ENCODE results near the gene EPB41L4B.

Gene EPB41L4B

DNA sequence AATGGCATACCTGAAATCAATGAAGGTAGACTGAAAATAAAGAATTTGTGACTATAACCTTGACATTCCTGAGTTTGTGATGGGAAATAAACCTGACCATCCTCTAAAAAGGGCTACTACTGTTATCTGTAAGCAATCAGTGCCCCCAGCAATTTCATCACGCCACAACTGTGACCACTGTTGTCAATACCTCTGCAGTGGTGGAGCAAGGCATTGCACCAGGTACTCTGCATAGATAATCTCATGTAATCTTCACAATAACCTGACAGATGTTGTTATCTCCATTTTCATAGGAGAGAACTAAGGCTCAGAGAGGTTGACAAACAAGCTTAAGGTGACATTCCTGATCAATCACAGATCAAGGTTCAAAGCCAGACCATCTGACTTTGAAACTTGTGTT lies 115.3 kb downstream of the EPB41L4B start:
- Histone ChIP-seq H4K91ac (ENCODE audit: low read length) (no peak overlapping the region), H2BK15ac (ENCODE audit: low read depth, poor library complexity, severe bottlenecking) (no peak overlapping the region), H3K36me3 (ENCODE audit: control insufficient read depth in 1 of 2, insufficient read depth in 2 of 2, low read depth in 1 of 2, low read length in 2 of 2) (no peaks in the 10 kb centered on the region), H3K4me2 (ENCODE audit: low read length, poor library complexity, severe bottlenecking) (no peak overlapping the region), H3K4me3 (ENCODE audit: insufficient read depth in 1 of 2, low read depth in 1 of 2, low read length in 2 of 2) (no peak overlapping the region), H2BK120ac (ENCODE audit: low read depth, low read length) (no peak overlapping the region), H3K14ac (ENCODE audit: low read length in 2 of 2) (no peak overlapping the region), H2BK5ac (ENCODE audit: low read depth, low read length, poor library complexity, severe bottlenecking) (no peak overlapping the region), H3K27me3 (ENCODE audit: control insufficient read depth in 1 of 2, insufficient read depth in 1 of 2, low read length in 2 of 2) (peaks cover 18 to 36% of the 10 kb centered on the region in 2 experiments), H3K79me1 (replicated peaks; ENCODE audit: low read length, poor library complexity, severe bottlenecking) (no peaks in the 10 kb centered on the region), H3K27ac (ENCODE audit: low read length, poor library complexity, severe bottlenecking) (no peak overlapping the region), H3K4me1 (ENCODE audit: control insufficient read depth, insufficient read depth, low read depth, low read length) (no peaks in the 10 kb centered on the region), H4K8ac (ENCODE audit: low read length) (no peak overlapping the region), H2AFZ (ENCODE audit: low read depth, low read length) (no peak overlapping the region), H2BK12ac (ENCODE audit: low read length in 2 of 2) (no peak overlapping the region), H2AK5ac (ENCODE audit: low read length, severe bottlenecking) (no peak overlapping the region), H3K23ac (ENCODE audit: low read length in 2 of 2) (no peak overlapping the region), H3K18ac (ENCODE audit: low read depth in 1 of 2, low read length in 2 of 2) (no peak overlapping the region), H3K4ac (ENCODE audit: low read depth in 1 of 2, low read length in 2 of 2) (no peak overlapping the region), H3K9ac (ENCODE audit: low read length) (no peak overlapping the region), H3K9me3 (ENCODE audit: control insufficient read depth, low read length) (no peaks in the 10 kb centered on the region)
- DNase-seq, result no peak
- 100% methylated on average over 1 of the region's 1 CpG for WGBS

DNA sequence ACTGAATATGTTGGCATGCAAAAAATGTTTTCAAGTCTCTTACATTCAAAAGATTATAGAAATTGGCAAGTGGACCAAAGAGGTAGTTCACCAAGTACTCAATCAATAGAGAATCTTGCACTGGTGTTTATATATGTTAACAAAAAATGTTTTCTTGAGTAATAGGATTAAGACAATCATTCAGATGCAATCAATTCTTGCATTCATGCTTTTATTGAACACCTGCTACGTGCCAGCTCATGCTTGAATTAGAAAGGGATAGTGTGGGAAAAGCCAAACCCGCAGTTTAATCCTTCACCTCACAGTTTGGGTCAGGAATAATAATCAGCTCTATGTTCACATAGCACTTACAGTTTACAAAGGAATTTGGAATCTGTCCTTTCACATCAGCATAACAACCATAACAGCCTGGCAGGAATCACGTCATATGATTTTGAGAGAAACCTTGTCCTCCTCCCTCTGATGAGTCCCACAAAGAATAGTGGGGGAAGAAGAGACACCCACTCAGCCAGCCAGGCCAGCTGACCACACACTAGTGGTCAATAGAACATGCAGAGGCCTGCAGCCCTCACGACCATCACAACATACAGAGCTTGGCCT lies 117.0 kb downstream of the EPB41L4B start:
- Histone ChIP-seq H3K4ac (ENCODE audit: low read depth in 1 of 2, low read length in 2 of 2) (no peak overlapping the region), H3K18ac (ENCODE audit: low read depth in 1 of 2, low read length in 2 of 2) (no peak overlapping the region), H3K36me3 (ENCODE audit: control insufficient read depth in 1 of 2, insufficient read depth in 2 of 2, low read depth in 1 of 2, low read length in 2 of 2) (no peaks in the 10 kb centered on the region), H3K4me1 (ENCODE audit: control insufficient read depth, insufficient read depth, low read depth, low read length) (no peaks in the 10 kb centered on the region), H3K14ac (ENCODE audit: low read length in 2 of 2) (no peak overlapping the region), H3K4me3 (ENCODE audit: insufficient read depth in 1 of 2, low read depth in 1 of 2, low read length in 2 of 2) (no peak overlapping the region), H2BK12ac (ENCODE audit: low read length in 2 of 2) (no peak overlapping the region), H3K27ac (ENCODE audit: low read length, poor library complexity, severe bottlenecking) (no peak overlapping the region), H3K9me3 (ENCODE audit: control insufficient read depth, low read length) (no peaks in the 10 kb centered on the region), H2BK15ac (ENCODE audit: low read depth, poor library complexity, severe bottlenecking) (no peak overlapping the region), H3K4me2 (ENCODE audit: low read length, poor library complexity, severe bottlenecking) (no peak overlapping the region), H3K23ac (ENCODE audit: low read length in 2 of 2) (no peak overlapping the region), H2BK5ac (ENCODE audit: low read depth, low read length, poor library complexity, severe bottlenecking) (no peak overlapping the region), H4K8ac (ENCODE audit: low read length) (no peak overlapping the region), H3K79me1 (replicated peaks; ENCODE audit: low read length, poor library complexity, severe bottlenecking) (no peaks in the 10 kb centered on the region), H3K9ac (ENCODE audit: low read length) (no peak overlapping the region), H2BK120ac (ENCODE audit: low read depth, low read length) (no peak overlapping the region), H3K27me3 (ENCODE audit: control insufficient read depth in 1 of 2, insufficient read depth in 1 of 2, low read length in 2 of 2) (peaks cover 23 to 49% of the 10 kb centered on the region in 2 experiments), H4K91ac (ENCODE audit: low read length) (no peak overlapping the region), H2AFZ (ENCODE audit: low read depth, low read length) (no peak overlapping the region), H2AK5ac (ENCODE audit: low read length, severe bottlenecking) (no peak overlapping the region)
- no peak for DNase-seq
- WGBS, result 79% methylated on average over 4 of the region's 4 CpGs

DNA sequence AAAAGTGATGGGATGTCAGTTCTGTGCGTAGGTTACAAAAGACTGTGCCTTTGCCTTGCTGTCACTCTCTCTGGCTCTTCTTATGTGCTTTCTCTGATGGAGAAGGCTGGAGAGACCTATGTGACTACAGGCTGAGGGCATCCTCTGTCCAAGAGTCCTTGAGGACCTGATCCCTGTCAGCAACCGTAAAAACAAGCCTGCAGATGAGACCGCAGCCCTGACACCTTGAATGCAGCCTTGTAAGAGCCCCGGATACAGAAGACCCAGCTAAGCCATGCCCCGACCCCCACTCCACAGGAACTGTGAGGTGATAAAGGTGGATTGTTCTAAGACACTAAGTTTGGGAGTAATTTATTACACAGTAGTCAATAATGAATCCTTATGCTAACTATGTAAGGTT lies 121.2 kb downstream of the EPB41L4B start:
- Histone ChIP-seq H2BK120ac (ENCODE audit: low read depth, low read length) (no peak overlapping the region), H3K27me3 (ENCODE audit: control insufficient read depth in 1 of 2, insufficient read depth in 1 of 2, low read length in 2 of 2) (peaks cover 11 to 35% of the 10 kb centered on the region in 2 experiments), H3K27ac (ENCODE audit: low read length, poor library complexity, severe bottlenecking) (no peak overlapping the region), H3K23ac (ENCODE audit: low read length in 2 of 2) (no peak overlapping the region), H3K9ac (ENCODE audit: low read length) (no peak overlapping the region), H3K79me1 (replicated peaks; ENCODE audit: low read length, poor library complexity, severe bottlenecking) (no peaks in the 10 kb centered on the region), H3K14ac (ENCODE audit: low read length in 2 of 2) (no peak overlapping the region), H3K4me3 (ENCODE audit: insufficient read depth in 1 of 2, low read depth in 1 of 2, low read length in 2 of 2) (no peak overlapping the region), H2AFZ (ENCODE audit: low read depth, low read length) (no peak overlapping the region), H3K4me2 (ENCODE audit: low read length, poor library complexity, severe bottlenecking) (no peak overlapping the region), H2BK15ac (ENCODE audit: low read depth, poor library complexity, severe bottlenecking) (no peak overlapping the region), H2AK5ac (ENCODE audit: low read length, severe bottlenecking) (no peak overlapping the region), H3K36me3 (ENCODE audit: control insufficient read depth in 1 of 2, insufficient read depth in 2 of 2, low read depth in 1 of 2, low read length in 2 of 2) (no peaks in the 10 kb centered on the region), H4K91ac (ENCODE audit: low read length) (no peak overlapping the region), H2BK5ac (ENCODE audit: low read depth, low read length, poor library complexity, severe bottlenecking) (no peak overlapping the region), H2BK12ac (ENCODE audit: low read length in 2 of 2) (no peak overlapping the region), H4K8ac (ENCODE audit: low read length) (no peak overlapping the region), H3K4me1 (ENCODE audit: control insufficient read depth, insufficient read depth, low read depth, low read length) (no peaks in the 10 kb centered on the region), H3K4ac (ENCODE audit: low read depth in 1 of 2, low read length in 2 of 2) (no peak overlapping the region), H3K18ac (ENCODE audit: low read depth in 1 of 2, low read length in 2 of 2) (no peak overlapping the region), H3K9me3 (ENCODE audit: control insufficient read depth, low read length) (no peaks in the 10 kb centered on the region)
- WGBS, result 87% methylated on average over 5 of the region's 5 CpGs
- DNase-seq, result no peak

DNA sequence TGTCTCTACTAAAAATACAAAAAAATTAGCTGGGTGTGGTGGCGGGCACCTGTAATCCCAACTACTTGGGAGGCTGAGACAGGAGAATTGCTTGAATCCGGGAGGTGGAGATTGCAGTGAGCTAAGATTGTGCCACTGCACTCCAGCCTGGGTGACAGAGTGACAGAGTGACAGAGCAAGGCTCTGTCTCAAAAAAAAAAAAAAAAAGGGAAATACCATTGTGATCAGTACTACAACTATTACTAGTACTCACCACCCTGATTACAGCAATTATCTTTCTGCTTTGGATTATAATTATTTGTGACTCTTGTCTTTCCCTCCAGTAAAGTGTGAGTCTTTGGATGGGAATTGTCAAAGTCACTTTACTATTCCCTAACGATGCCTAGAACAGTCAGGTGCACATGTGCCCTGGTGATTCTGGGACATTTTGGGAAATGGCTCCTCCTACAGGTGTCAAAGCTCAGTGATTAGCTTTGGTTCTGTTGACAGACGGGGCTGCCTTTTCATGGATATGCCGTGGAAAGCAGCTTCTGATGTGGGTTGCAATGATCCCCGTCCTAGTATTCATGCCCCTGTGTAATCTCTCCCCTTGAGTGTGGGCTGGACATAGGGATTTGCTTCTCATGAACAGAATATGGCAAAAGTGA lies 122.0 kb downstream of the EPB41L4B start:
- WGBS, result 66% methylated on average over 6 of the region's 6 CpGs
- Histone ChIP-seq H4K91ac (ENCODE audit: low read length) (no peak overlapping the region), H3K4me1 (ENCODE audit: control insufficient read depth, insufficient read depth, low read depth, low read length) (no peaks in the 10 kb centered on the region), H2BK12ac (ENCODE audit: low read length in 2 of 2) (no peak overlapping the region), H3K14ac (ENCODE audit: low read length in 2 of 2) (no peak overlapping the region), H3K23ac (ENCODE audit: low read length in 2 of 2) (no peak overlapping the region), H3K18ac (ENCODE audit: low read depth in 1 of 2, low read length in 2 of 2) (no peak overlapping the region), H2BK15ac (ENCODE audit: low read depth, poor library complexity, severe bottlenecking) (no peak overlapping the region), H2AFZ (ENCODE audit: low read depth, low read length) (no peak overlapping the region), H3K9ac (ENCODE audit: low read length) (no peak overlapping the region), H3K4me2 (ENCODE audit: low read length, poor library complexity, severe bottlenecking) (no peak overlapping the region), H3K4ac (ENCODE audit: low read depth in 1 of 2, low read length in 2 of 2) (no peak overlapping the region), H3K4me3 (ENCODE audit: insufficient read depth in 1 of 2, low read depth in 1 of 2, low read length in 2 of 2) (no peak overlapping the region), H2BK120ac (ENCODE audit: low read depth, low read length) (no peak overlapping the region), H2BK5ac (ENCODE audit: low read depth, low read length, poor library complexity, severe bottlenecking) (no peak overlapping the region), H3K27ac (ENCODE audit: low read length, poor library complexity, severe bottlenecking) (no peak overlapping the region), H2AK5ac (ENCODE audit: low read length, severe bottlenecking) (no peak overlapping the region), H4K8ac (ENCODE audit: low read length) (no peak overlapping the region), H3K9me3 (ENCODE audit: control insufficient read depth, low read length) (no peaks in the 10 kb centered on the region), H3K27me3 (ENCODE audit: control insufficient read depth in 1 of 2, insufficient read depth in 1 of 2, low read length in 2 of 2) (peaks cover 11 to 35% of the 10 kb centered on the region in 2 experiments), H3K79me1 (replicated peaks; ENCODE audit: low read length, poor library complexity, severe bottlenecking) (no peaks in the 10 kb centered on the region), H3K36me3 (ENCODE audit: control insufficient read depth in 1 of 2, insufficient read depth in 2 of 2, low read depth in 1 of 2, low read length in 2 of 2) (no peaks in the 10 kb centered on the region)
- no peak for DNase-seq

Data from mesenchymal stem cell (in vitro differentiated cells and primary cell).